ENCODE data around the gene MKNK2. TPM values are rescaled to one million over a fixed set of nuclear protein-coding genes. Genes with fewer than 3 reads are reported as not detected.

Gene MKNK2
- total RNA-seq, 1 donor = 82.5 TPM

DNA sequence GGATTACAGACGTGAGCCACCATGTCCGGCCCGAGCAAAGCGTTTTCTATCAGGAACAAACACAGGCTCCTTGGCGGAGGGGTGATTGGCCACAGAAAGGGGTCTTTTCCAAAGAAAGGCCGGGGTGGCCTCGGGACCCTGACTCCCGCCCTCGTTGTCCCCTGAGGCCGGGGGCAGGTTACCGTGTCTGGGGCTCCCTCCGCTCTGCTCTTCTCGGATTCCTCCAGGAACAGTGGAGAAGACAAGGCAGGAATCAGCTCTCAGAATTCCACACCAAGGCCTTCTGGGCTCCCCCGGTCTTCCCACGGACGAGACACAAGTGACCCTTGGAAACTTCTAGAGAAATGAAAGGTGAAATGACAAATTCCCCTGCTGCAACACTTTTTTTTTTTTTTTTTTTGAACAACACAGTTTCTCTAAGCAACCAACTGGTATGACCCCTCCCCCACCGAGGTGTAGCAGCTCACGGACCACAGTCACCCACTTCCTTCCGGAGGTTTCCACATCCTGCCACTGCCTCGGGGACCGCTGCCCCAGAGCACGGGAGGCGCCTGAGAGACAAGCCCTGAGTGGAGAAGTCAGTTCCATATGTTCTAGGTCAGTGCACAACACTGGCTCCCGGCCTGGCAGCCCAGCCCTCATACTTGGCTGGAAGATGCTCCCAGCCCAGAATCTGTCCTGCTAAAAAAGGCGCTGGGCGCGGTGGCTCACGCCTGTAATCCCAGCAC is 34.1 kb upstream of the MKNK2 start:
- Histone ChIP-seq H4K20me1 (ENCODE audit: insufficient read depth, low read length) (peaks cover 17% of the 10 kb centered on the region), H3K4me2 (ENCODE audit: insufficient read depth, low read length) (peak overlapping the region; percentile 10), H3K79me2 (ENCODE audit: insufficient read depth, low read length) (peaks cover 57% of the 10 kb centered on the region), H3K4me1 (ENCODE audit: insufficient read depth, low read length) (peaks cover 19% of the 10 kb centered on the region), H3K27me3 (ENCODE audit: insufficient read depth, low read length) (no peaks in the 10 kb centered on the region), H3K9me3 (ENCODE audit: low read depth, low read length) (no peaks in the 10 kb centered on the region), H3K36me3 (ENCODE audit: insufficient read depth, low read length) (peaks cover 3% of the 10 kb centered on the region), H3K4me3 (ENCODE audit: insufficient read depth, low read length) (no peak overlapping the region), H2AFZ (ENCODE audit: low read length) (no peak overlapping the region), H3K27ac (ENCODE audit: low read depth, low read length) (no peak overlapping the region)
- TF ChIP-seq, protein P1, sequence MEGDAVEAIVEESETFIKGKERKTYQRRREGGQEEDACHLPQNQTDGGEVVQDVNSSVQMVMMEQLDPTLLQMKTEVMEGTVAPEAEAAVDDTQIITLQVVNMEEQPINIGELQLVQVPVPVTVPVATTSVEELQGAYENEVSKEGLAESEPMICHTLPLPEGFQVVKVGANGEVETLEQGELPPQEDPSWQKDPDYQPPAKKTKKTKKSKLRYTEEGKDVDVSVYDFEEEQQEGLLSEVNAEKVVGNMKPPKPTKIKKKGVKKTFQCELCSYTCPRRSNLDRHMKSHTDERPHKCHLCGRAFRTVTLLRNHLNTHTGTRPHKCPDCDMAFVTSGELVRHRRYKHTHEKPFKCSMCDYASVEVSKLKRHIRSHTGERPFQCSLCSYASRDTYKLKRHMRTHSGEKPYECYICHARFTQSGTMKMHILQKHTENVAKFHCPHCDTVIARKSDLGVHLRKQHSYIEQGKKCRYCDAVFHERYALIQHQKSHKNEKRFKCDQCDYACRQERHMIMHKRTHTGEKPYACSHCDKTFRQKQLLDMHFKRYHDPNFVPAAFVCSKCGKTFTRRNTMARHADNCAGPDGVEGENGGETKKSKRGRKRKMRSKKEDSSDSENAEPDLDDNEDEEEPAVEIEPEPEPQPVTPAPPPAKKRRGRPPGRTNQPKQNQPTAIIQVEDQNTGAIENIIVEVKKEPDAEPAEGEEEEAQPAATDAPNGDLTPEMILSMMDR (IDR thresholded peaks at IDR 0.05; ENCODE audit: extremely low read depth, low read depth, low read length) = no peak
- DNase-seq (ENCODE audit: insufficient read length, low spot score, missing footprints) = peak; percentile 91

- peaks cover 4% of the 10 kb centered on the region for H3K4me1 ChIP-seq (ENCODE audit: insufficient read depth, low read length)
- H4K20me1 ChIP-seq (ENCODE audit: insufficient read depth, low read length) = peaks cover 6% of the 10 kb centered on the region
- peaks cover 45% of the 10 kb centered on the region for H3K79me2 ChIP-seq (ENCODE audit: insufficient read depth, low read length)
- peak; percentile 58 for DNase-seq (ENCODE audit: insufficient read length, low spot score, missing footprints)
- peaks cover 10% of the 10 kb centered on the region for H3K36me3 ChIP-seq (ENCODE audit: insufficient read depth, low read length)
- H3K4me3 ChIP-seq (ENCODE audit: insufficient read depth, low read length) = no peak overlapping the region
- no peaks in the 10 kb centered on the region for H3K9me3 ChIP-seq (ENCODE audit: low read depth, low read length)
- no peak overlapping the region for H3K27ac ChIP-seq (ENCODE audit: low read depth, low read length)
- TF ChIP-seq, protein P1 (IDR thresholded peaks at IDR 0.05; ENCODE audit: extremely low read depth, low read depth, low read length) = no peak
- H3K27me3 ChIP-seq (ENCODE audit: insufficient read depth, low read length) = no peaks in the 10 kb centered on the region
- no peak overlapping the region for H2AFZ ChIP-seq (ENCODE audit: low read length)
- no peak overlapping the region for H3K4me2 ChIP-seq (ENCODE audit: insufficient read depth, low read length)
Observed at GRCh38 chr19:2083174-2083854, 32.3 kb upstream of the MKNK2 start.

GRCh38 chr19:2081873-2082810 is 31.1 kb upstream of the MKNK2 start:
- peaks cover 34% of the 10 kb centered on the region for H3K79me2 ChIP-seq (ENCODE audit: insufficient read depth, low read length)
- no peak overlapping the region for H3K4me3 ChIP-seq (ENCODE audit: insufficient read depth, low read length)
- H3K4me1 ChIP-seq (ENCODE audit: insufficient read depth, low read length) = peaks cover 4% of the 10 kb centered on the region
- no peaks in the 10 kb centered on the region for H3K9me3 ChIP-seq (ENCODE audit: low read depth, low read length)
- H2AFZ ChIP-seq (ENCODE audit: low read length) = no peak overlapping the region
- no peak overlapping the region for H3K27ac ChIP-seq (ENCODE audit: low read depth, low read length)
- TF ChIP-seq, protein P1 (IDR thresholded peaks at IDR 0.05; ENCODE audit: extremely low read depth, low read depth, low read length) = no peak
- H3K36me3 ChIP-seq (ENCODE audit: insufficient read depth, low read length) = peaks cover 21% of the 10 kb centered on the region
- H3K27me3 ChIP-seq (ENCODE audit: insufficient read depth, low read length) = no peaks in the 10 kb centered on the region
- no peak overlapping the region for H3K4me2 ChIP-seq (ENCODE audit: insufficient read depth, low read length)
- H4K20me1 ChIP-seq (ENCODE audit: insufficient read depth, low read length) = no peaks in the 10 kb centered on the region
- DNase-seq (ENCODE audit: insufficient read length, low spot score, missing footprints) = peak; percentile 54

Data from osteoblast (primary cell).